ENCODE measurements around the gene DCXR.

DNA sequence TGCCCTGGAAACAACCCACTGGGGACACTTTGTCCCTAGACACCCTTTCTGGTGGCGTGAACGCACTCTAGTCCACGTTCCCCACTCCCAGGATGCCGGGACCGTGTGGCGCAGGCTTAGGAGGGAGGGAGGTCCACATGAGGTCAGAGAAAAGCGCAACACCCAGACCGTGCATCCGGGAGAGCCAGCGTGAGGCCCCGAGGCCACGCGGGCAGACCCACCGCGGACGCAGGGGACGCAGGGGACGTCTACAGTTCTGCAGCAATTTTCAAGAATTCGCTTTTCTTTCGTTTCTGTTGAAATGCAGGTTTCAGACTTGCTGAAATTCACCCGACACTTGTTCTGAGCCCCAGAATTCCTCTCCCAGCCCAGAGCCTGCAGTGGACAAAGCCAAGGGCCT lies 9.4 kb upstream of the DCXR start:
- TF ChIP-seq, protein P1, sequence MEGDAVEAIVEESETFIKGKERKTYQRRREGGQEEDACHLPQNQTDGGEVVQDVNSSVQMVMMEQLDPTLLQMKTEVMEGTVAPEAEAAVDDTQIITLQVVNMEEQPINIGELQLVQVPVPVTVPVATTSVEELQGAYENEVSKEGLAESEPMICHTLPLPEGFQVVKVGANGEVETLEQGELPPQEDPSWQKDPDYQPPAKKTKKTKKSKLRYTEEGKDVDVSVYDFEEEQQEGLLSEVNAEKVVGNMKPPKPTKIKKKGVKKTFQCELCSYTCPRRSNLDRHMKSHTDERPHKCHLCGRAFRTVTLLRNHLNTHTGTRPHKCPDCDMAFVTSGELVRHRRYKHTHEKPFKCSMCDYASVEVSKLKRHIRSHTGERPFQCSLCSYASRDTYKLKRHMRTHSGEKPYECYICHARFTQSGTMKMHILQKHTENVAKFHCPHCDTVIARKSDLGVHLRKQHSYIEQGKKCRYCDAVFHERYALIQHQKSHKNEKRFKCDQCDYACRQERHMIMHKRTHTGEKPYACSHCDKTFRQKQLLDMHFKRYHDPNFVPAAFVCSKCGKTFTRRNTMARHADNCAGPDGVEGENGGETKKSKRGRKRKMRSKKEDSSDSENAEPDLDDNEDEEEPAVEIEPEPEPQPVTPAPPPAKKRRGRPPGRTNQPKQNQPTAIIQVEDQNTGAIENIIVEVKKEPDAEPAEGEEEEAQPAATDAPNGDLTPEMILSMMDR (conservative IDR thresholded peaks at IDR 0.05; ENCODE audit: low read depth, low read length): no peak
- TF ChIP-seq EZH2 (IDR thresholded peaks at IDR 0.05; ENCODE audit: borderline replicate concordance, low read depth, low read length, poor library complexity, severe bottlenecking): no peak

Measured in A673 (cell line).